Measurements from ENCODE around the gene NSD1.

GRCh38 chr5:177171961-177172360, 38.4 kb downstream of the NSD1 start:
- no peak for TF ChIP-seq MAFK (IDR thresholded peaks at IDR 0.05; ENCODE audit: low read depth, low read length)
- no peak for TF ChIP-seq SMC3 (IDR thresholded peaks at IDR 0.05; ENCODE audit: low read depth, low read length)
- TF ChIP-seq CTCF (conservative IDR thresholded peaks at IDR 0.05; ENCODE audit: low read depth, low read length), result no peak
- TF ChIP-seq CHD1 (IDR thresholded peaks at IDR 0.05; ENCODE audit: low read depth, low read length), result no peak
- TF ChIP-seq RFX5 (IDR thresholded peaks at IDR 0.05; ENCODE audit: low read depth, low read length), result no peak
- no peak for TF ChIP-seq CEBPB (IDR thresholded peaks at IDR 0.05; ENCODE audit: low read depth, low read length)
- TF ChIP-seq POLR2A (IDR thresholded peaks at IDR 0.05; ENCODE audit: low read depth, low read length), result no peak
- no peak for TF ChIP-seq MAZ (IDR thresholded peaks at IDR 0.05; ENCODE audit: borderline replicate concordance, low read depth, low read length)
- no peak for TF ChIP-seq USF2 (IDR thresholded peaks at IDR 0.05; ENCODE audit: low read depth, low read length)

All from IMR-90 (cell line).